ENCODE data around the gene CFAP46. TPM values are rescaled to one million over a fixed set of nuclear protein-coding genes. Genes with fewer than 3 reads are reported as not detected.

CFAP46 gene
- total and polyA plus RNA-seq, 2 of the 8 experiments (the other 6 are each of a cell fraction or from before 2014, with no cell fraction given) = 2.6 to 4.8 TPM

DNA sequence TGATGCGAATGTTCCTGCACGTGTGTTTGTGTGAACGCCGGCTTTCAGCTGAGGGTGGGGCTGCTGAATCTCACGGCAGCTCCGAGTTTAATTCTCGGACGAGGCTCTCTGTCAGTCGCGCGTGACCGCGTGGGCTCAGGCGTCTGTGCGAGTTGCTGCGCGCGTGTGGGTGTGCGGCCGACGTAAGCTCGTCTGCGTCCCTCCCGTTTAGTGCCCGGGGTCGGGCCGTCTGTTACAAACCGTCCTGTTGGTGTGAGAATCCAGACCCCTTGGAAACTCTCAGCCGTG lies 41.6 kb upstream of the CFAP46 start (continued):
- TF ChIP-seq PHF8 (conservative IDR thresholded peaks at IDR 0.05; ENCODE audit: low read depth, low read length) (no peak), ZNF274 (IDR thresholded peaks at IDR 0.05; ENCODE audit: borderline replicate concordance, extremely low read depth, low read length) (no peak)
